NCI-H1417 treated with DMSO at 0.1 percent for 48 hours (cell line): ENCODE data around the gene CORO6.

ENCODE experiments used
- DNase-seq: peaks from one replicate; lab custom pipeline; 2025; lab: John Stamatoyannopoulos, UW

The CORO6 gene

DNA sequence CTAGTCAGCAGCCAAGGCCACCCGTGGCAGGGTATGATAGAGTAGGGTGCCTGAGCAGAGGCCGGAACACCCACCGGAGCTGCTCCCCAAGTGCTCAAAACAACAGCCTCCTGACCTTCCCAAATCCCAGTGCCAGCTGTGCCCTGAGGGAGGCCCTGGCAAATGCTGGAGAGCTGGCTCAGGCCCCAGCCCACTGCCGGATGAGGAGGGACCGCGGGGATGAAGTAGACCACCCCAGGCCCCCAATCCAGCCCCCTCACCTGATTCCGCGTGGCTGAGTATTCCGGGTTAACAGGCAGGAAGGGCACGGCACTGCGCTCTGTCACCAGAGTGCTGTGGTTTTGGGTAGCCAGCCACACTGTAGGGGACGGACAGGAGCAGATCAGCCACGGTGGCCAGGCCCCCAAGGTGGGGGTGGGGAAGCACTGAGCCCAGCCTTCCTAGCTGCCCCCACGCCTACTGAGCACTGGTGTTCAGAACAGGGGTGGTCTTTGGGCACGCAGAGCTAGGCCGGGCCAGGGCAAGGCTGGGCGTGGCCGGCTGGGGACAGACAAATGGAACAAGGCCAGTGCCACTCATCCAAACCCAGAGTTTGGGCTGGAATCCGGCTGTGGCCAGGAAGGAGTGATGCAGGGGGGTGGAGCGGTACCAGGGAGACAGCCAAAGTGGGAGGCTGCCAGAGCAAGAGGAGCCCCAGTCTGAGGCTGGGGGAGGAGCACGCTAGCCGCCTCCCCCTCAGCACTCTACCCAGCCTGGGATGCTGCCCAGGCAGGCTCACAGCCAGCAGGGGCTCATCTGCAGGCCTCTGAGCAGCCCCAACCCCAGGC lies 45.1 kb downstream of the CORO6 start:
- DNase-seq = no peak

DNA sequence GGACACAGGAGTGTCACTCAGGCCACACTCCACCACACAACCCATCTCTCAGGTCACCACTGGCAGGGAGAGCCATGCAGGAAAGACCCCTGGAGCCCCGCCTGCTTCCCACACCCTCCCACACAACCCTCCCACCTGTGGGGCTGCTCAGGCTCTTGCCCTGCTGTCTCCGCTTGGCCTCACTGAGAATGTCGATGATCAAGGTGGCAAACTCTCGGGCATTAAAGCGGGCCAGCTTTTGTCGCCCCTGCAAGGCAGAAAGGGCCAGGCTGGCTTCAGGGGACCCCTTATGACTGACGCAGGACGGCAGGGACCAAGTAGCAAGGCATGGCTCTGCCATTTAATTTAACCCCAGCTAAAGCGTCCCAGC lies 45.7 kb downstream of the CORO6 start:
- DNase-seq = no peak

DNA sequence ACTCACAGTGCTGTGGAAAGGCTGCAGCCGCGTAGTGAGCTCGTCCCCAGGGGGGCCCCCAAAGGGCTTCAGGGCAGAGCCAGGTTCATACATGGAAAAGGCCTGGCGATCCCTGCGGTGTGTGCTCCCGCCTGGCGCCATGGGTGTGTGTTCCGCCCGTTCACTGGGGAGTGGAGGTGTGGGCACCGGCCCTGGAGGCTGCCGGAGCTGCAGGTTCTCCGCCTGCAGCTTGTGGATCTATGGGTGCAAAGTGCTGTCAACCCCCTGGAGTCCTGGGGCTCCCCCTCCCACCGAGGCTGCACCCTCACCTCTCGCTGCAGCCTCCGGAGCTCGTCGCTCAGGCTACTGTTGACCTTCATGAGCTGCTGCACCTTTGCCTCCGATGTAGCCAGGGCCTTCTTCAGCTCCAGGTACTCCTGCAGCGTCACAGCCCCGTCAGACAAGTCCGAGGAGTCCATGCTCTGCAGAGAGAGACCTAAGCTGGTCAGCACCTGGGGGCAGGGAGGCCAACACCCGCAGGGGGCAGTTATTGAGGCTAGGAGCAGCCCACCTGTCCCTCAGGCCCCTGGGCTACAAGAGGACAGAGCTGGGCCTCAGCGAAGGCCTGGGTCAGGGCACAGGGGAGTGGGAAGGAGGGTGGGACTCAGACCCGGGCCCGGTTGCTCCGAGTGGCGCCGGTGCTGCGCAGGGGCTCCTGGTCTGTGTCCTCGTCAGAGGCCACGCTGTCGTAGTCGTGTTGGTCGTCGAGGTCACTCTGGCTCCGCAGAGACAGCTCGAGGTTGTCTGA lies 46.3 kb downstream of the CORO6 start:
- no peak for DNase-seq

DNA sequence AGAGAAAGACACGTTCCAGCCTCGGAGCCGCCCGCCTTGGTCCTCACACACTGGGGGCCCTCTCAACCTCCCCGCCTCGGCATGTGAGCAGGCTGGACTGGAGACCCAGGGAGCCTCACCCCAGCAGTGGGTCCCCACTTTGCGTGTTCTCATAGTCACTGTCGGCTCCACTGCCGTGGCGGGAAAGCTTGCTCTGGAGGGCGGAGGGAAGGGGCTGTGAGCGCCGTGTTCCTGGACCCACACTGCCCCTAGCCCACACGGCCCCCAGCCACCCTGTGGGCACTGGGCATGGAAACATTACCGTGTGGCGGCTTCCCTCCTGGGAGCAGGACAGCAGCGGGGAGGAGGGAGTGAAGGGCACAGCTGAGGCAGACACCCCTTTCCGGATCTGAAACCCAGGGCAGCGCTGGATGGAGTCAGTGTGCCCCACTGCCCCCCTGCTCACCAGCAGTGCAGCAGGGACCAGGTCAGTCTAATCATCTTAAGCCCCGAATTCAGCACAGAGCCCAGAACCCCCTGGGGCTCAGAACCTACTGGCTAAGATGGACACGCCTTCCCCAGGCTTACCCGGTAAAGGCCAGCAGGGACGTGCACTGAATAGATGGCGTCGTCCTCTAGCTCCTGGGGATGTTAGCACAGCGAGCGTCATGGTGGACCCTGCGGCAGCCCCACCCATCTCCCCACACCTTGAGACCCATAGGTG lies 47.0 kb downstream of the CORO6 start:
- no peak for DNase-seq

DNA sequence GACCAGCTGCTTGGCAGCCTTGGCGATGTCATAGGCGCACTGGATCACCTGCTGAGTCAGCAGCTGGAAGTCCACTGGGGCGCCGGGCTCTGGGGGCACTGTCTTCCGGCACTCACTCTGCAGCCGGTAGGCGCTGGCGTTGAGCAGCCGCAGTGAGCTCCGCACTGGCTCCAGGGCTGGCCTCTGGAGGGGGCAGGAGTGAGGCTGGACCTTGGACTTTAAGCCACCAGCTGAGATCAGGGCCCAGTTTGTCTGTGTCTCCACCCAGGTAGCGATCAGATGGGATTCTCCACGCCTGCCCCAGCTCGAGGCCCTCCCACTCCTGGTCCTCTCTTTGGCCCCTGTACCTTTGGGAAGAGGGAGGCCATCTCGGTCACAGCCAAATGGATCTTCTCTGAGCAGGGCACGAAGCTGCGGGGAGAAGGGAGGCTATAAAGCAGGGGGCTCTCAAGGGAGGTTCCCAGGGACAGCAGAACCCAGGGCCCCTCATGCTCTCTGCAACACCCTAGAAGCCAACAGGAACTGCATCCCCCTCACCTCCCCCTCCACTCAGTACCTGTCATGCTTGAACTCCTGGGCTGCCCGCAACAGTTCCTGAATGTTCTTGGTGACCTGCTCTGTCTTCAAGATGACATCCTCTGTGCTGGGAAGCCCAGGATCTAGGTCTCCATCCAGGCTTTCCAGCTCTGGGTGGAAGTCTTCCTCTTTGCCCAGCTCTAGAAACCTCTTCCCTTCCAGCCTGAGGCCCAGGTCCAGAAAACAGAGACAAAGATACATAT lies 47.8 kb downstream of the CORO6 start:
- DNase-seq = no peak

DNA sequence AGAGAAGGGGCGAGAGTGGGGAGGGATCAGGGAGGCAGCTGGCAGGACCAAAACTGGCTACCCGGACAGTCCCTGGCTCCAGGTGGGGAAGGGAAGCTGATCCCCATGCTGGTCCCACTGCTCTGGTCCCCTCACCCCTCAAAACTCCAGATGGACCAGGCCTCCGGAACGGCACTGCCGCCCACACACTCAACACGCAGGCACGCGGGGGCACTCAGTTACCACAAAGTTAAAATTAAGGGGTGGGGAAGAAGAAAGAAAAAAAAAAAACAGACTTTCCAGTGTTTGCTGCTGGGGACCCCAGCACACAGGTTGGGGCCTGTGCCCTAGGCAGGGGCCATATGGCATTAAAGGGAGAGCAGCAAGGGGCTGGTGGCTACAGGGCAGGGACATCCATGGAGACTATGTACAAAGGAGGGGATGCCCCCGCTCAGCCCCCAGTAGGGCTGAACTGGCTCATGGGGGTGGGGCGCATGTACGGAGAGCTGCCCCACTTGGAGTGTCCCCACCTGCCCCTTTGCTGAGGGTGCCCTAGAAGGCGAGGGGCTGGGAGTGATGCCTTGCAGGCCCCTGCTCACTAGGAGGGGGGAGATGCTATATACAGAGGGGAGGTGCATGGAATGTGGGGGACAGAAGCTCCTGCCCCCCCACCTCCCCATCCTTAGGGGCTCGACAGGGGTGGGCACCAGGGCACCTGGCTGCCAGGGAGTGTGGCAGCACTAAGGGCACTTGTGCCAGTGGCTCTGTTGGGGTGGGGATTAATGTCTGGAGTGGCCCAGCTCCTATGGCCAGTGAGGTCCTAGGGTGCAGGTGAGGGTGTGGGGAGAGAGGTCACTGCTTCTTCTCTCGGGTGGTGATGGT lies 48.6 kb downstream of the CORO6 start:
- no peak for DNase-seq

DNA sequence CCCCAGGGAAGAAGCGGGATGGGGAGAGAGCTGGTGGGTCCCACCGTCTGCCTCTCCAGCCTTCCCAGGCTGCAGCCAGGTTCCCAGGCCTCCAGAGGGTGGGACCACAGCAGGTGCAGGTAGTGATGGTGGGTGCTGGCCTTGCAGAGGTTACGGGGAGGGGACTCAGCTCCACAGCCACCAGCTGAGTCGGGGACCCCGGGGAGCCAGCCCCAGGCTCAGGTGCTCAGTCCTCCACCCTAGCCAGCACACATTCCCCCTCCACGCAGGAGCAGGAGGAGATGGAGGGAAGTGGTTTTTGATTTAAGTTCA lies 49.2 kb downstream of the CORO6 start:
- no peak for DNase-seq

DNA sequence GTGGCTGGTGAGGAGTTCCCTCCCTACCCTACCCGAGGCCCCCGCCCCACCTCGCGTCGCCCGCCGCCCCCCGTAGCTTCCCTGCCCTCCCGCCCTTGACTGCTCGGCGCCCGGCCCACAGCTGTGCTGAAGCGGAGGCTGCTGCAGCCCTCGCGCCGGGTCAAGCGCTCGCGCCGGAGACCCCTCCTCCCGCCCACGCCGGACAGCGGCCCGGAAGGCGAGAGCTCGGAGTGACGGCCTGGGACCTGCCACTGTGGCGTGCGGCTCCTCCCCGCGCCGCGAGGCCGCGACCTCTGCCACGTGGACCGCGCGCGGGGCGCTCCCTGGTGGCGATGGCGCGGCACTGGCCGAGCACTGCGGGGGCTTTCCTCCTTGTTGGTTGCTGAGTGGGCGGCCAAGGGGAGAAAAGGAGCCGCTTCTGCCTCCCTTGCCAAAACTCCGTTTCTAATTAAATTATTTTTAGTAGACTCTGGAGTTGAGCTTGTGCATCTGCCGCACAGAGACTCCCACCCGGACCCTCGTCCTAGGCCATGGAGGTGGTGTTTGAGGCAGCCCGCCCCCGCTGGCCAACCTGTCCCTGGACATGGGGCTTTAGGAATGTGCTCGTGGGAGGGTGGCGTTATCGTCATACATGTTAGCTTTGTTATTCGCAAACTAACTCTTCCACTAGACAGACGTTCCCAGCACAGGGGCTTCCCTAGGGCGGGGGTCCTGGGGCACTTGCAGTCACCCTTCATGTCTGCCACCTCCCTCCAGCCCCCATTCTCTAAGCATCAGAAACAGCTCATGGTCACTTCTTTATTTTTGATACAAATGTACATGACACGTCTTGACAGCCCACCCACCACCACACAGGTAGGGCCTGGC lies 49.8 kb downstream of the CORO6 start:
- DNase-seq = no peak

DNA sequence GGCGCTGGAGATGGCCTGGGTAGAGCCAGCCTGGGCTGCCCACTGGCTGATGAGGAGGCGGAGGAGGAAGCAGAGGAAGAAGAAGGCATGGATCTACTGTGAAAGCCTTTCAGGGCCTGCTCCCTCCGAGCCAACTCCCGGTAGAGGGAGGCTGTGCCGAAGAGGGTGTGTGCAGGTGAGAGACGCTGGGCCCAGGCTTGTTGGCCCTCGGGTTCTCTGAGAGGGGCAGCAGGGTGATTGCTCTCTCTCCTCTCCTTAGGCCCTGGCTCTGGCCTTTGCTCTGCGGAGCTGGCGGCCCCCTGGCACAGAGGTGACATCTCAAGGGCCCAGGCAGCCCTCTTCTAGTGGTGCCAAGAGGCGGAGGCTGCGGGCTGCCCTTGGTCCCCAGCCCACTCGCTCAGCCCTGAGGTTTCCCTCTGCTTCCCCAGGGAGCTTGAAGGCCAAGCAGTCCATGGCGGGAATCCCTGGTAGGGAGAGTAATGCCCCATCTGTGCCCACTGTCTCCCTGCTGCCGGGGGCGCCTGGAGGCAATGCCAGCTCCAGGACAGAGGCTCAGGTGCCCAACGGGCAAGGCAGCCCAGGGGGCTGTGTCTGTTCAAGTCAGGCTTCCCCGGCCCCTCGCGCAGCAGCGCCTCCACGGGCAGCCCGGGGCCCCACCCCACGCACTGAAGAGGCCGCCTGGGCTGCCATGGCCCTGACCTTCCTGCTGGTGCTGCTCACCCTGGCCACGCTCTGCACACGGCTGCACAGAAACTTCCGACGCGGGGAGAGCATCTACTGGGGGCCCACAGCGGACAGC lies 50.6 kb downstream of the CORO6 start:
- no peak for DNase-seq

DNA sequence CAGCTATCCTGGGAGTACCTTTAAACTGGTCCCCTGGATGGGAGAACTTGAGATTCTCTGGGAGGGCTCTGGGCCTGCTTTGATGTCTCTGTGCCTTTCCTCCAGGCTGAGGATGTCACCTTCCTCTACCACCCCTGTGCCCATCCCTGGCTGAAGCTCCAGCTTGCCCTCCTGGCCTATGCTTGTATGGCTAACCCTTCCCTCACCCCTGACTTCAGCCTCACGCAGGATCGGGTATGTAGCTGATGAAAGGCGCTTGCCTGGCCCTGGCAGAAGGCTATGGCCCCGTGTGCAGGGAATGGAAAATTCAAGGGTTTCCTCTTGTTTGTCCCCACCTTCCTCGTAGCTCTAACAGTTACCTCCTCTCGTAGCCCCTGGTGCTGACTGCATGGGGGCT lies 51.2 kb downstream of the CORO6 start:
- DNase-seq = no peak

DNA sequence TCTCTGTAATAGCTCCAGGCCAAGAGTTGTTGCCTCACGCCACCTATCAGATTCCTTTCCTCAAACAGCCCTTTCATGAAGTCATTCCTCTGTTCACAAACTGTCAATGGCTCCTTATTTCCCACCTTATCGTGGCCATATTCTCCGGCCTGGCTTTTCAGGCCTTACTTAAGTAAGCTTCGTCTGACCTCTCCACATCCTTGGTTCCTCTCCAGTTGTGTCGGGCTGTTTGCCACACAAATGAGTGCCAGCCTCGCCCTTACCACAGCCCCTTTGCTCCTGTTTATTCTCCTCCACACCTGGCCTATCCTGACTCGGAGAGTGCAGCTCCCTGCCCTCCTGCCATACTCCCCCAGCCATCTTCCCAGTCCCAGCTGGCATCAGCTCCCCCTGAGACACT lies 52.2 kb downstream of the CORO6 start:
- no peak for DNase-seq

DNA sequence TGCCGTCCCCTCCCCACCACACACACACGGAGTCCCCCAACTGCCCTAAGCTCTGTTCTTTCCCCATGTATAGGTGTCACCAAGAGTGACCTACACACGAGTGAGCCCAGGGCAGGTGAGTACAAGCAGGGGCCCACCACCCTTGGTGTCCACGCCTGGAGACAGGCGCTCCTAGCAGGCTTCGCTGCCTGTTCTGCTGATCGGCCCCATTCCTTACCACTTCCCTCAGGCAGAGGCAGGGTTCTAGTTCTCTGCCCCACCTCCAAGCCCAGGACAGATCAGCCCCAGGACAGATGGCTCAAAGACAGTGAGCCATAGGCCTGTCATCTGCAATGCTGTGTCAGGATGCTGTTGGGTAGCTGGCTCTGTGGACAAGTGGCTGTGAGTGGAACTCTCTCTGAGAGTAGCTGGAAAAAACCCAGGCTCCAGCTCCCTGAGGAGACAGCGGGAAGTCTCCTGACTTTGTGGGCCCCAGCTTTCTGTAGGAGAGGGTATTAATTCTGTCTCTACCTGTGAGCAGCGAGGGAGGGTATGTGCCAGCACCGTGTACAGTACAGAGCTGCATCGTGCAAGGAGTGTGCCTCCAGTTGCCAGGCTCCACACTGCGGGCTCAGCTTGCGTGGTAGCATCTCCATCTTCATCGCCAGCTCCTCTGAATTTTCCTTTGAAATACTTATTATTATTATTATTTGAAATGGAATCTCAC lies 53.3 kb downstream of the CORO6 start:
- no peak for DNase-seq

DNA sequence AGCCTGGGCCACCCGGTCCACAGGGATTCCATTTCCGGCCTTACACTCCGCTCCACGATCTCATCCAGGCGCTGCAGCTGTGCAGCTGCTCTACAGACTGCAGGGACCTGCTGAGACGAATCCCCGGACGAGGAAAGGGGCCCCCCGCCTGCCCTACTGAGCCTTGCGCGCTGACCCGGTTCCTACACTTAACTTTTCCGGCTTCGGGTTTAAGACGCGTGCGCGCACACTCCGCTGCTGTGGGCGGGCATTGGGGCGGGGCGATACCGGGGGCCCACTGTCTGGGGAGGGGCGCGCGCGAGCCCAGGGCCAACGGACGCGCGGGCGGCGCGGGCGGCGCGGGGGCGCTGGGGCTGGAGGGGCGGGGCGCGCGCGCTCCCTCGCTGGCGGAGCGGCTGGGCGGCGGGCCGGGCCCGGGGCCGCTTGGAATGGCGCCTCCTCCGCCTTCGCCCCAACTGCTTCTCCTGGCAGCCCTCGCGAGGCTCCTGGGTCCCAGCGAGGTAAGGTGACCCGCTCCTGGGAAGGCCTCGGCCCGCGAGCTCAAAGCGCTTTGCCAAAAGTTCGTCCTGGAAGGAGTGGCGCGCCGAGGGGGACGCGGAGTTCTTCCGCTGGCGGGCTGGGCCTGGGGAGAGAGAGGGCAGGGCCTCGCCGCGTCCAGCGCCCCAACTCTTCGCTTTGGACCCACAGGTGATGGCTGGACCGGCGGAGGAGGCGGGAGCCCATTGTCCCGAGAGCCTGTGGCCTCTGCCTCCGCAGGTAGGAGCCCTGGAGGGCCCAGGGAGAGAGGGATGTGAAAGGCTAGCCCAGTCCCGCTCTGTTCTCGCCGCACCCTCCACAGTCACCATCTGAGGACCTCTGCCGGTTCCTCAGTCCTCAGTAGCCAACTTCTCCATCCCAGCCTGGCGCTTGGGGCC lies 54.1 kb downstream of the CORO6 start, which contains the start of gene TP53I13:
Gene TP53I13, plus strand, starts transcription at position 371 of the 914 bp plus-strand sequence. Its CDS starts 58 bp downstream, at position 429.
- no peak for DNase-seq

DNA sequence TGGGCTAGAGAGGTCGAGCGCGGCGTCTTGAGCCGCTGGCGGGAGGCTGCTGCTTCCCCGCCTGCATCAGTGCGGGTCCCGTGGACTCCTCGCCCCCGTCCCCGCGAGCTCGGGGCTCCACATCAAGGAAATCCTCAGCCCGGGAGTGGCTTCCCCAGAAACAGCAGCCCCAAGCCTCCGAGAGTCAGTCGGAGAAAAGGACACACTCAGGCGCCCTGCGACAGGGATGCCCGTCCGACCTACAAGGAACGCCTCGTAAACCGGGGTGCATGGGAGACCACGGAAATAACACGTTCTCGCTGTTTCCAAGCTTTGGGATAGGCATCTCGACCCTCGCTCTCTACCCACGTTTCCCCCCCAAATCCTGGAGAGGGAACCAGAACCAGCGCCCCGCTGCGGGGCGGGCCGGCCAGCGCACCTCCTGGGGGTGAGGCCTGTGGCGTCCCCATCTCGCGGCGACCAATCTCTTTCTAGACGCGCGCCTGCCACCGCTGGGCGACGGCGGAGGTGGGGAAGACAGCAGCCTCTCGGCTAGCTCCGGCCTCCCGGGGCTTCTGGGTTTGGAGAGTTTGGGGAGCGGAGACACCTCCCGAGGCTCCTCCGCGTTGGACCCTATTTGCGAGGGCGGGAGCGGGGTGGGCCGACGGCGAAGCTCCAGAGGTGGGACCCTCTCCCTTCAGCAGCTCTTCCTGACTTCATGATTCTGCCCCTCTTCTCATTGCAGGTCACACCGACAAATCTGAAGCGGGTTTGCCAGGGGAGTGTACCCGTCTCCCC lies 55.0 kb downstream of the CORO6 start:
- DNase-seq = no peak

DNA sequence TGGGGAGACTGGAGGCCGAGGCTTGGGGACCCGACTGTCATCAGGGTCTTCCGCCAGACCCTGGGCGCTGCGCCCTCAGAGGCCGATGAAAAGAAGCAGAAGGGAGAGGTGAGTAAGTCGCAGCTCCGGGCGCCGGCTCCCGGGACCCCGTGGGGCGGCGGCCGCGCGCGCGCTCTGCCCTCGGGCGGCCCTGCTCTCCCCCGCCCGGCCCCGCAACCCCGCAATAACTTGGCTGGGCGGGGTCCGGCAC lies 55.5 kb downstream of the CORO6 start:
- no peak for DNase-seq

DNA sequence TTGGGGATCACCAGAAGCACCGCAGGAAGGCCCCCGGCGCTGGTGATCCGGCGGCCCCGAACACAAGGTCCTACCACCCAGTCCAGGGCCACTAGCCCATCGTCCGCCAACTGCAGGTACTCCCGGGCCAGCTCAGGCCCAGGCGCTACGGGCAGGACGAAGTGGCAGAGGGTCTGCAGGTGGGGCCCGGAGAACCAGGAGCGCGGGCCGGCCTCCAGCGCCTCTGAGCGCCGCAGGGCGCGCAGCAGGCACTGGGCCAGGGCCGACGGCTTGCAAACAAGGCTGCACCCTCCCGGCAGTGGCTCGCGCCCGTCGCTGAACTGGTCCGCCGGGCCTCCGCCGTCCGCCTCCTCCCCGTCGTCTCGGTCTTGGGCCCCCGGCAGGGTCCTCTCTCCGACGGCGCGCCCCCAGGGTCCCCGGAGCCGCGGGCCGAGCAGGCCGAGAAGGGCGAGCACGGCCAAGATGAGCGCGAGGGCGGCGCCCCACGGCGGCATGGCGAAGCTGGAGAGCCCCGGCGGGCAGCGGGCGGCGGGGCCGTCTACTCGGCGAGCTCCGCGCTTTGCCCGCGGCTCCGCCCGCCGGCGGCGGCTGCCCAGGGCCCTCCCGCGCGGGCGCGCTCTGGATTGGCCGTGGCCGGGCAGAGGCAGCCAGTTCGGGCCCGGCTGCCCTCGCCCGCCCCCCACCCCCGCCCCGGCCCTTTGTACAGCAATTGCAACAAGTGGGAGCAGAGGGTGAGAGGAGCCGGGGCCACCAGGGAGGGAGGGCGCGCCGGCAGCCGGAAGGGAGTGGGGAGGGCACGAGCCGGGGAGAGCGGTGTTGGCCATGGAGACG lies 56.0 kb downstream of the CORO6 start, which contains the start of gene ABHD15:
Gene ABHD15, minus strand, starts transcription at position 565 of the 831 bp plus-strand sequence. Its CDS starts 71 bp downstream, at position 494.
- no peak for DNase-seq
